NCI-H2029 (cell line): ENCODE data around the gene PPM1B.
"Not testable (repeated sequence)": the region's sequence is repeated elsewhere in the genome, so short reads cannot be mapped to it uniquely, and the experiment has no call there.

Source experiments
- DNase-seq: peaks from one replicate; lab custom pipeline; 2025; lab: John Stamatoyannopoulos, UW

Gene PPM1B

DNA sequence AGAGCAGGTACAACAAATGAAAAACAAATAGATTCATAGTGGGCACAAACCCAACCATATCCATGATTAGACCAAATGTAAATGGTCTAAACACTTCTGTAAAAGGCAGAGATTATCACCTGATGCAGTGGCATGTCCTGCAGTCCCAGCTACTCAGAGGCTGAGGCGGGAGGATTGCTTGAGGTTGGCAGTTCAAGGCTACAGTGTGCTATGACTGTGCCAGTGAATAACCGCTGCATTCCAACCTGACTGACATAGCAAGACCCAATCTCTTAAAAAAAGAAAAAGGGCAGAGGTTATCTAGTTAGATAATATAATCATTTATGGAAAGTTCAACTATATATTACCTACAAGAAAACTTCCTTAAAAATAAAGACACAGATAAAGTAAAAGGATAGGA lies 85.3 kb downstream of the PPM1B start:
- DNase-seq = no peak

DNA sequence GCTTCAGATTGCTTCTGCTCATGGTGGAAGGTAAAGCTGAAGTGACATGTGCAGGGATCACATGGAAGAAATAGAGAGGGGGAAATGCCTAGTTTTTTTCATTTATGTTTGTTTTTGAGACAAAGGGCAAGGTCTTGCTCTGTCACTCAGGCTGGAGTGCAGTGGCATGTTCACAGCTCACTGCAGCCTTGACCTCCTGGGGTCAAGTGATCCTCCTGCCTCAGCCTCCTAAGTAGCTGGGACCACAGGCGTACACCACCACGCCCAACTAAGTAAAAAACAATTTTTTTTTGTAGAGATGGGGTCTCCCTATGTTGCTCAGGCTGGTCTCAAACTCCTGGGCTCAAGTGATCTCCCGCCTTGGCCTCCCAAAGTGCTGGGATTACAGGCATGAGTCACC lies 87.0 kb downstream of the PPM1B start:
- not testable (repeated sequence) for DNase-seq

DNA sequence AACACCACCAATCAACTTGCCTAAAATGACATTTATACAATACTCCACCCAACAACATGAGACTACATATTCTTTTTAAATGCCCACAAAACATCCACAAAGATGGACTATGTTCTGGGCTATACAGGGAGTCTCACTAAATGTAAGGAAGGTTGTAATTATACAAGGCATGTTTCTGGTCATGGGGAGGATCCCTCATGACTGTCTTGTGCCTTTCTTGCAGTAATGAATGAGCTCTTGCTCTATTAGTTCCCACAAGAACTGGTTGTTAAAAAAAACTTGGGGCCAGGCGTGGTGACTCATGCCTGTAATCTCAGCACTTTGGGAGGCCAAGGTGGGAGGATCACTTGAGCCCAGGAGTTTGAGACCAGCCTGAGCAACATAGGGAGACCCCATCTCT lies 89.1 kb downstream of the PPM1B start:
- DNase-seq = not testable (repeated sequence)

DNA sequence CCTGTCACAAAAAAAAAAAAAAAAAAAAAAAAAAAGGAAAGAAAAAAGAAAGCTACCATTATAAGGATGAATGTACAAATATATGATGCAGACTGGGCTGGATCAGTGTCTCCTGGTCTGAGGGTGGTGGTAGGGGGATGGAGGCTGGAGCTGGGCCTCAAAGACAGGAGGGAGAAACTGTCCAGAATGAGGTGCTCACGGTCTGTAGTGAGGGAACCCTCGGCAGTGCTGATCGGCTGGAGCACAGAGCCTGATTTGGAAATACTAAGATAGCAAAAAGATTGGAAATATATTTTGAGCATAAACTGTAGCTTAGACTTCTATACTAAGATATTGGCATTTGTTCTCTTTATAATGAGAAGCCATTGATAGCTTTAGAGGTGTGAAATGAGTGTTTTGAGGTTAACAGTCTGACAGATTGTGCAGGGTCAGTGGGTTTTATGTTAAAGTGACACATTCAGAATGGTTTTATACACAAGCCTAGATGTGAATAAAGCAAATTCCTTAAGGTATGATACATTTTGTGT lies 98.7 kb downstream of the PPM1B start:
- DNase-seq = no peak

DNA sequence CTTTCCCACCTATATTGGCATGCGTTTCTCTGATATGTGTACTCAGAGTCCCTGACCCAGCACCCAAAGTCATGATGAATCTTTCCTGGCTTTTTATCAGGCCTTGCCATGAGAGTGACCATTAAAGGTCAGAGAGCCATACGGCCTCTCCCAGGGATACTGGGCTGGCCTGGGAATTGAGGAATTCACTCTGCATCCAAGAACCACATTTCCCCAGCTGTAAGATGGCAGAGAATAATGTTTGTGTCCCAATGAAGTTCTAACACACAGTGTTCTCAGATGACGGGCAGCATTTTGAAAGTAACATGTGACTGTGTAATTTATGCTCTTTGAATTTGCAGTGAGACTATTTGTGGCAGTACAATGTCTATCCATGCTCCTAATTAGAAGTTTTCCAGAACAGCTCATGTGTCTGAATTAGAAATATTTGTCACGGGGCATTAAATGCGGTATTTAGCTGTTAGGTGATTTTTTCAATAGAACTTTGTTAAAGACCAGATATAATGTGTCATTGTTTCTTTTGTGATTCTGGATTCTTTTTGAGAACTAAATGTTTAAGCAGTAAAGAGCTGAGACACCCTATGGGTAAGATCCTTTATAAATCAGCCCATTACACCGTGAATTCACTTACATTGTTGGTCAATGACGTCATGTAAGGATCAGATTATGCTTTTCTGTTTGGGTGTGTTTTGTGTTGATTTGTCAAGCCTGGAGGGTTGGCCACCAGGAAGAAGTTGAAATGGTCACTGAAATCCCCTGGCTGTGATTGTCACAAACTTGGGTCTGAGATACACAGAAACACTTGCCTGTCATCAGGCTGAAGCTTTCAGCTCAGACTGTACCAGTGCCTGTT lies 99.3 kb downstream of the PPM1B start:
- no peak for DNase-seq

DNA sequence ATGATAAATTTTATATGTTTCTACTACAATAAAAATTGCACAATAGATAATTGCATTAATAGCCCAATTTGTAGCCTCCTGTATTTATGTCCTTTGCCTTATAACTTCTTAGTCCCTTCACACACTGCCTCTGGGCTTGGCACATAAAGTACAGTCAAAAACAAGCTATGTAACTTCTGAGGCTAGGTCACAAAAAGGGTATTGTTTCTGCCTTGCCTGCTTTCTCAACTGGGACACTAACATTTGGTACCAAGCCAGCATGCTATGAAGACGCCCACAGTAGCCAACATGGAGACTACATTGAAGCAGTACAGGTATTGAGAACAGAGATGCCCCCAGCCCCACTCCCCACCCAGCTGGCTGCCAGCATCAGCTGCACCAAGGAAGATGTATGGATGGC lies 101.2 kb downstream of the PPM1B start:
- no peak for DNase-seq

DNA sequence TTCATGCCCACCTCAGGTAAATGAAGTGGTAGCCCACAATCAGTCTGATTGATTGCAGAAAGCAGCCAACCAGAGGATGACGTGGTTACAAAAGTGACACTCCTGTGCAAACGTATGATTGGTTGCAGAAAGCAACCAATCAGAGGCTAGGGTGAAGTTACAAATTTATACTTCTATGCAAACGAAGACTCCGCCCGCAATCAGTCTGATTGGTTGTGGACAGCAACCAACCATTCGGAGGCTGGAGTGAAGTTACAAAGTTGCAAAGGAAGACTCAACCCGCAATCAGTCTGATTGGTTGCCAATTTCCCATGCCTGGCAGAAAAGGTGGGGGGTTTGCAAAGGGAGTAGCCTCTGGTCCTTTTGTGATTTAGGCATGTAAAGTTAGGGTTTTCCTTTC lies 102.6 kb downstream of the PPM1B start:
- DNase-seq = no peak

DNA sequence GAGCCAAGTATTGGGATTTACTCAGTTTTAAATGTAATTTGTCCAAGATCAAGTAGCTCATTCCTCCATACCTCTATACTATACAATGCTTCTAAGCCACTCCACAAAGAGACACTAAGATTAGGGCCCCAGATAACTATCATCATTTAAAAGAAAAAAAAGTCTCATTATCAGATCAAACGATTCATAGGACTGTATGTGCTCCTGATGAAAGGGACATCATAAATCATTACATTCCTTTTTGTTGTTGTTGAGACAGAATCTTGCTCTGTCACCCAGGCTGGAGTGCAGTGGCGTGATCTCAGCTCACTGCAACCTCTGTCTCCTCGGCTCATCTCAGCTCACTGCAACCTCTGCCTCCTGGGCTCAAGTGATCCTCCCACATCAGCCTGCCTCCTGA lies 104.4 kb downstream of the PPM1B start:
- DNase-seq = no peak

DNA sequence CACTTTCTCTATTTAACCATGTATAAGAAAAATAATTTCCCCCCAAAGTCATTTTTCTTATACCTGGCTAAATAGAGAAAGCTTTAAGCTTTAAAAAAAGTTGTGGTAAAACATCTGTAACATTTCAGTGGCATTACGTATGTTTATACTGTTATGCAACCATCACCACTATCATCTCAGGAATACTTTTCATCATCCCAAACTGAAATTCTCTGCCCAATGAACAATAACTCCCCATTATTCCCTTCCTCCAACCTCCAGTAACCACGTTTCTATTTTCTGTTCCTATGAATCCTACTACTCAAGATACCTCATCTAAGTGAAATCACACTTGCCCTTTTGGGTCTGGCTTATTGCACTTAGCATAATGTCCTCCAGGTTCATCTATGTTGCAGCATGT lies 104.9 kb downstream of the PPM1B start:
- DNase-seq = no peak

DNA sequence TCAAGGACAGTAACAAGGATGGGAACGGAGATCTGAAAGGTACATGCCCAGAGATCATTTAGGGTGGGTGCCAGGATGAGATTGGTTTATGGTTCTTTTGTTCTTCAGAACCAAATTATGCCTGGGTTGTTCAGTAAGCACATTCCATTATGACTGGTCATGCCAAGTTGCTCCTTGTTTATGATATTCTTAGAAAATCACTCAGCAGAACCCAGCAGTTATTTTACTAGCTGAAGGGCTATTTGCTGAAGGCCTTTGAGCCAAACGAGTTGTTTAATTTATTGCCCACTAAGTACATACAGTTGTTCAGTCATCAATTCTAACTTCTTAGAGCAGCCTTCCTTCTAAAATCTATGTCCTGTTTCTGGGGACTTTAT lies 107.2 kb downstream of the PPM1B start:
- DNase-seq = no peak

DNA sequence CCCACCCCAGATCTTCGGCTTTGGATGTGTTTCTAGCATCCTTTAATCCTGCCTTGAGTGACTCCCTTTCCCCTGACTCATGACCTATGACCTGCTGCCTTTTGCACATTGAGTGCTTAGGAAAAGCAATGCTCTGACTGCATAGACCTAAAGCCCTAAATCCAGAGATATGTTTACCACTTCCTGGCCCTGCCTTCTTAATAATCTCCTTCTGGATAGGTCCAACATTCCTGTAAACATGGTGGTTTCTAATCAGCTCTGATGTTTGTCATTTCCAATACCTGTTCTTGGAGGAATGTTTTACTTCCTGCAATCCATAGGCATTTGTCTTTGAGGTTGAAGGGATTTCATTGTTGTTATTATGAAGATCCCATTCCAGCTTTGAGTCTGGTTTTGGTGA lies 108.9 kb downstream of the PPM1B start:
- DNase-seq = no peak

DNA sequence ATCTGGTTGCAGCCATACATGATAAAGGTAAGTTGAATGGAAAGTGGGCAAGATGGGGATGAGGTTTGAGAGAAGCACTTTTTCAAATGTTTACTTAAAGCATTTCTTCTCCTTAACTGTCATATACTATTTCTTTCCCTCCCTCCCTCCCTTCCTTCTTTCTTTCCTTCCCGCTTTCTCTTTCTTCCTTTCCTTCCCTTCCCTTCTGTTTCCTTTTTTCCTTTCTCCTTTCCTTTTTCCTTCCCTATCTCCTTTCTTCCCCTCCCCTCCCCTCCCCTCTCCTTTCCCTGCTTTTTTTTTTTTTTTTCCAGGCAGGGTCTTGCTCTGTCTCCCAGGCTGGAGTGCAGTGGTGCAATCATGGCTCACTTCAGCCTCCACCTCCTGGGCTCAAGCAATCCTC lies 112.2 kb downstream of the PPM1B start:
- DNase-seq = no peak
